Lower leg skin (tissue), 4 donors: ENCODE measurements around the gene TPTE2. TPM values are rescaled to one million over a fixed set of nuclear protein-coding genes. Genes with fewer than 3 reads are reported as not detected.
A peak's percentile ranks its signal among the peaks of the same experiment; 100 is the strongest.

ENCODE experiments used
- DNase-seq, 2 donors: peaks; one replicate each; pipeline ENCODE4 v3.0.0-alpha.2; 2019; ENCODE audit warnings: low spot score in 2 of 2
- H3K4me3 ChIP-seq: fragments of 200-600 bp; sonication (generic); 2 replicates; pipeline ENCODE4 v1.5.1; 2017; ENCODE audit warnings: mild to moderate bottlenecking, low read depth; ENCODE audit not compliant: poor library complexity, severe bottlenecking
- CTCF ChIP-seq, 3 donors: fragments of 450-650 bp; IDR thresholded peaks; one replicate each; pipeline ENCODE4 v1.5.1; 2016; ENCODE audit warnings: antibody characterized with exemption in 3 of 3, mild to moderate bottlenecking in 3 of 3, moderate library complexity in 2 of 3
- POLR2A ChIP-seq, 2 donors: fragments of 450-650 bp; IDR thresholded peaks; one replicate each; pipeline ENCODE4 v1.6.1; 2016 to 2017; ENCODE audit warnings: antibody characterized with exemption in 2 of 2, mild to moderate bottlenecking in 1 of 2, moderate library complexity in 1 of 2
- WGBS, 2 donors: methylation state at CpG; one replicate each; pipeline ENCODE4 v1.1.5; 2018; 5-methylcytosine and 5-hydroxymethylcytosine counted together
- intact Hi-C: fragments of 100-400 bp; cut with DNase I; formaldehyde crosslinking; loops from one replicate; pipeline ENCODE4 v1.15.0; 2023; ENCODE audit warnings: low total_unique reads
- total RNA-seq, 4 donors: library from RNA; depleted of rRNA; stranded (reverse); fragments of >200 nt; gene quantifications; one replicate each; pipeline ENCODE4 v1.1.0, GENCODE V29; 2016

TPTE2 gene
- total RNA-seq, 4 donors from 2014 or later: not detected

DNA sequence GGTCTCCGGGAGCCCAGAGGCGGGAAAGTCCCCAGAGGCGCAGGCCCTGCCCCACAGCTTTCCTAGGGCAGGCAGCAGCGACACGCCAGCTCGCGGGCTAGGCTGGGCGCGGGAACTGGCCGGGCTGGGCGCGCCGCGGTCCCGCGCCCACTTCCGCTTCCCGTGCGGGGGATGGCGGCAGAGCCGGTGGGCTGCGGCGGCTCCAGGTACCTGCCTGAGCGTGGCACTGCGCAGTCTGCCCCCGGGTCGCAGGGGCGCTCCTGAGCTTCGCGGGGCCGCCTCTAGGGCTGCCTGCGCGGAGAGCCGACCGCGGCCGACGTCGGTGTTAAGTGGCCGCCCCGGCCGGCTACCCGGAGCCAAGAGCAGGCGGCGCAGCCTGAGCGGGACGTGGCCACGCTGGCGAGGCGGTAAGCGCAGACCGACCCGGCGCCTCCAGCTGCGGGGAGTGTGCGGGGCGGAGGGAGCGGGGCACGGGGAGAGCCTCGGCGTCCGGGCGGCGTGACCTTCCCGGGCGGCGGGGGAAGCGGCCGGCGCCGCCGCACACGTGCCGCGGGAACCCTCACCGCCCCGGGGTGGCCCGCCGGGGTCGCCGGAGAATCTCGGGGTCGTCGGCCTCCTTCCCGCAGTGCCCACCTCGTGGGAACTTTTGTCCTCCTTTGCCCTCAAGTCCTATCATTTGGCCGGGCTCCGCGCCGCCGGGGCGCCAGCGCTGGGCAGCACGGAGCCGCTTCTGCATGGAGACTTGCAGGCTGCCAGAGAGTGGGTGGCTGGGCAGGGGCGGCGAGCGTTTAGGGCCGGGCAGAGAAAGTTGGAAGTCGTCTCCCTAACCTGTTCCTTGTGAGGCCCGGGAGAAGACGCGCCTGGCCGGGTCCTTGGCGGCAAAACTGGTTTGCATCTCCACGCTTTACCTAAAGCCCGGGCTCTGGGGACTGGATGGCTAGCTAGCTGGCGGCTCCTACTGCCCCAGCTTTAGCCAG lies 40.7 kb upstream of the TPTE2 start:
- H3K4me3 ChIP-seq: peak overlapping the region; percentile 16
- 2 to 3% methylated on average over 32 to 93 of the region's 108 CpGs for WGBS, 2 donors
- DNase-seq: peak in 1 of 2 donors; percentile 83
- intact Hi-C loops: no loop called here
- no peak for TF ChIP-seq POLR2A (IDR thresholded peaks at IDR 0.05)
- no peak for TF ChIP-seq CTCF (IDR thresholded peaks at IDR 0.05)

DNA sequence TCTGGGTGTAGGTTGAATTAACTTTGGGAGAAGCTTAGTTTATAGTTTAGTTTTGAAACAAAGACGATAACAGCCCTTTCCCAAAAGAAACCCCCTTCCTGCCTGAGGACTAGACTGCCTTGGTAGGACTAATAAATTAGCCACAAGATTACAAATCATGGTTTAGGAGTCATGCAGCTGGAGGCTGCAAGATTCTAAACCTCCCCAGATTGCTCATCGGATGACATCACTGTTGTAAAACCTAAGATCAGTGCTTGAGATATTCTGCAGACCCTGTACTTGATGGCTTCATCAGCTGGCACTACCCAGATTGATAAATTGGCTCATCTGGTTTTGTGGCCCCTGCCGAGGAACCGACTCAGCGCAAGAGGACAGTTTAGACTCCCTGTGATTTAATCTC lies 36.2 kb upstream of the TPTE2 start:
- no peak for TF ChIP-seq POLR2A (IDR thresholded peaks at IDR 0.05)
- no peak for TF ChIP-seq CTCF (IDR thresholded peaks at IDR 0.05)
- no peak for DNase-seq
- no peak overlapping the region for H3K4me3 ChIP-seq
- 65 to 74% methylated on average over 5 of the region's 5 CpGs for WGBS, 2 donors
- intact Hi-C loops: no loop called here

GRCh38 chr13:19596960-19597361 lies 35.6 kb upstream of the TPTE2 start:
- WGBS, 2 donors: 86 to 89% methylated on average over 6 of the region's 6 CpGs
- H3K4me3 ChIP-seq: no peak overlapping the region
- intact Hi-C loops: no loop called here
- DNase-seq: peak in 1 of 2 donors; percentile 29
- TF ChIP-seq CTCF (IDR thresholded peaks at IDR 0.05) (no peak), POLR2A (IDR thresholded peaks at IDR 0.05) (no peak)

DNA sequence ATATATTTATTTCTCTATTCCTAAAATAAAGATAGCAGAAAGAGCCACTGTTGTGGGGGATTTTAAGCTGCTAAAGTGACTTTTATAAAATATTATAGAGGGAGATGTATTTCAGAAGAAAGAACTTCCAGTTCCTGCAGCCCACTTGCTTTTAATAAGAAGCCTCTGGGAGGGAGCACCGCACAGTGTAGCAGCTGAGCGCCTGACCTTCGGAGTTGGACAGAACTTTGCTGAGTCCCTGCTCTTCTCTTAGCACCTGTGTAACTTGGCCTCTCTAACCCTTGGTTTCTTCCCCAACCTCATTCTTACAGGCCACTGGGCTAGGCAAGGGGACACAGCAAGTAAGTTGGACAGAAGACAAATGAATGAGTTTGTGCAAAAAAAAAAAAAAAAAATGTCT lies 34.8 kb upstream of the TPTE2 start:
- TF ChIP-seq CTCF (IDR thresholded peaks at IDR 0.05): no peak
- TF ChIP-seq POLR2A (IDR thresholded peaks at IDR 0.05): no peak
- intact Hi-C loops: no loop called here
- H3K4me3 ChIP-seq: no peak overlapping the region
- DNase-seq: peak in 1 of 2 donors; percentile 52
- WGBS, 2 donors: 88 to 94% methylated on average over 3 of the region's 3 CpGs

- intact Hi-C loops: no loop called here
- no peak for DNase-seq
- no peak overlapping the region for H3K4me3 ChIP-seq
- TF ChIP-seq POLR2A (IDR thresholded peaks at IDR 0.05) (no peak), CTCF (IDR thresholded peaks at IDR 0.05) (no peak)
- 87 to 96% methylated on average over 1 of the region's 1 CpG for WGBS, 2 donors
Measured at GRCh38 chr13:19592657-19593180, 31.4 kb upstream of the TPTE2 start.
